AG09319 (cell line): ENCODE data around the gene CTBP2.
A peak's percentile ranks its signal among the peaks of the same experiment; 100 is the strongest.

Experiments
- DNase-seq: peaks from one replicate; pipeline ENCODE4 v3.0.0-alpha.2; 2010; ENCODE audit warnings: low read depth; ENCODE audit errors: extremely low read depth
- TF ChIP-seq, protein P1 (sequence below): IDR thresholded peaks from 2 replicates; pipeline ENCODE4 v1.5.1; 2011; ENCODE audit warnings: low read depth, mild to moderate bottlenecking, inconsistent platforms, low read length, moderate library complexity

Gene CTBP2

DNA sequence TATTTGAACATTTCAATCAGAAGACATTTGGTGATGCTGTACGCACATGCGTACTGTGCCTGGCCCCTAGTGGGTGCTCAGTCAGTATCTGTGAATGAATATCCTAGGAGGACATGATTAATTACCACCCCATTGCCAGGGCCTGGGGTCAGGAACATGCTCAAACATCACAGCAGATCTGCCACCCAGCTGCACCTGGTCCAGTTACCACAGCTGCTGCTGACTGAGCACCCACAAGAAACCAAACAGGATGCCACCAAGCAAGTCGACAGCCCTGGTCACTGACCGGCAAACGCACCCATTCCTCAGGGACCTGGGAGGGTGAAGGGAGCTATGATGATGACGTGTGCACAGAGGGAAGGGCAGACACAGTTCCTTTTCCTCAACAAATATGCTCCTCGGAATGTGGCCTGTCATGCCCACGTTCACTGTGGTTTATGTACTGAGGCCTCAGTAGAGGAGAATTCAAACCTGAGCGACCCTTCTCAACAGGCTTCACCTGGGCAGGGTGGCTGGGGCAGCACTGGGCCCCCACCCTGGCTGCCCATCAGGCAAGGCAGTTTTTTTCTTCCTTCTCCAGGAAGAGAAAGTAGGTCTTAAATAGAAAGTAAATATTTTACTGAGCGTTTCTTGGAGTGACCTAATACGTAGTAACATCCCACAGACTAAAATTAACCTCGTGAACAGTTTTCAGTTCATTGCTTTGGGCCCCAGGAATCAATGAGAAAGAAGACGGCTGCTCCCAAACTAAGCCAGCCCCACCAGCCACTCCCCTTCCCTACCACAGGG lies 13.4 kb downstream of the CTBP2 start:
- TF ChIP-seq, protein P1, sequence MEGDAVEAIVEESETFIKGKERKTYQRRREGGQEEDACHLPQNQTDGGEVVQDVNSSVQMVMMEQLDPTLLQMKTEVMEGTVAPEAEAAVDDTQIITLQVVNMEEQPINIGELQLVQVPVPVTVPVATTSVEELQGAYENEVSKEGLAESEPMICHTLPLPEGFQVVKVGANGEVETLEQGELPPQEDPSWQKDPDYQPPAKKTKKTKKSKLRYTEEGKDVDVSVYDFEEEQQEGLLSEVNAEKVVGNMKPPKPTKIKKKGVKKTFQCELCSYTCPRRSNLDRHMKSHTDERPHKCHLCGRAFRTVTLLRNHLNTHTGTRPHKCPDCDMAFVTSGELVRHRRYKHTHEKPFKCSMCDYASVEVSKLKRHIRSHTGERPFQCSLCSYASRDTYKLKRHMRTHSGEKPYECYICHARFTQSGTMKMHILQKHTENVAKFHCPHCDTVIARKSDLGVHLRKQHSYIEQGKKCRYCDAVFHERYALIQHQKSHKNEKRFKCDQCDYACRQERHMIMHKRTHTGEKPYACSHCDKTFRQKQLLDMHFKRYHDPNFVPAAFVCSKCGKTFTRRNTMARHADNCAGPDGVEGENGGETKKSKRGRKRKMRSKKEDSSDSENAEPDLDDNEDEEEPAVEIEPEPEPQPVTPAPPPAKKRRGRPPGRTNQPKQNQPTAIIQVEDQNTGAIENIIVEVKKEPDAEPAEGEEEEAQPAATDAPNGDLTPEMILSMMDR: no peak
- no peak for DNase-seq

DNA sequence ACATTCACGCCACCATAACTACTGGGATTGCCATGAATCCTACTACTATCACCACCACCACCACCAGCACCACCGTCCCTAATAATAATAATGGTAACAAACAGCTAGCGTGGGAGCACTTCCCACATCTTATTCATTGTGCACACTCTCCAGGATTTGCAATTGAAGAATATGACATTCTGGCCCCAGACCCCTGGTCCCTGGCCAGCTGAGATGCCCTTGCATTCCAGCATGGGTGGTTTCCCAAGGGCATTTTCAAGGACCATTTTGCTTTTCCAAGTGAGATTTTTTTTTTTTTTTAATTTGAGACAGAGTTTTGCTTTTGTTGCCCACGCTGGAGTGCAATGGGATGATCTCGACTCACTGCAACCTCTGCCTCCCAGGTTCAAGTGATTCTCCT lies 14.7 kb downstream of the CTBP2 start:
- no peak for DNase-seq
- TF ChIP-seq, protein P1: no peak

DNA sequence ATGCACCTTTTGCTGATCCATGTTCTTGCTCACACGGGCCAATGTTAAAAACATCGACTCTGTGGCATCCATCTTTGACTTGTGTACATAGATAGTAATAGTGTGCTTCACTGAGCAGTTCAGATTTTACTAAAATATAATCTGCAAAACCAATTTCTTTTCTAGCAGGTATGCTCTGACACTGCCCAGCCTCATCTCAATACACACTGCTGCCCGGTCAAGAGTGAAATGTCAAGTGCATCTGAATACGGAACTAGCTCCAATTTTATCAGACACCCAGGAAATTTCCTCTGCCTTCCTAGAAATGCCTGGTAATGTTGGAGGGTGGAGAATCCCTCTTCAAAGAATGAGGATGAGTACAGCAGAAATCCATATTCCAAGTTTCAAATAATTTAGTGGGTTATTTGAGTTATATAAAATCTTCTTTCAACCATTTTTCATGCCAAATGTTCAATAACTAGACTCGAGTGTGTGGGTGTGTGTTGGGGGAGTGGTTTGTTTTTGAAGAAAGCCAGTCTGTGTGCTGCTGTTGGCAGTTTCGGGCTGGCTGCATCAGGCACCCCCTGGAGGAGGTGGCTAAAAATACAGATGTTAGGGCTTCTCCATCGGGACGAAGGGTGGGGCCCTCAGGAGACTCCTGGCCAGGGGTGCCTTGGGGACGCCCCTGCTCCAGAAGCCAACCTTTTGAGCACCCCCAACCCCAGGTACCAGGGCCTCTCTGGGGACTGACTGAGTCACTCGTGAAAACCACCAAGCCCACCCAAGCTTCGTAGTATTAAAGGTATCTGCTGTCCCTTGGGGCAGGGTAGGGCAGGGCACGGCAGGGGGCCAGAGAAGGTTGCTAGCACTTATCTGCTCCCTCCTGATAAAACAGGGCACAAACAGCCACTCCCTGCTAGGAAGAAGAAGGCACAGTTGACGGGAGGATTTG lies 15.4 kb downstream of the CTBP2 start:
- TF ChIP-seq, protein P1: peak; percentile 44
- no peak for DNase-seq

DNA sequence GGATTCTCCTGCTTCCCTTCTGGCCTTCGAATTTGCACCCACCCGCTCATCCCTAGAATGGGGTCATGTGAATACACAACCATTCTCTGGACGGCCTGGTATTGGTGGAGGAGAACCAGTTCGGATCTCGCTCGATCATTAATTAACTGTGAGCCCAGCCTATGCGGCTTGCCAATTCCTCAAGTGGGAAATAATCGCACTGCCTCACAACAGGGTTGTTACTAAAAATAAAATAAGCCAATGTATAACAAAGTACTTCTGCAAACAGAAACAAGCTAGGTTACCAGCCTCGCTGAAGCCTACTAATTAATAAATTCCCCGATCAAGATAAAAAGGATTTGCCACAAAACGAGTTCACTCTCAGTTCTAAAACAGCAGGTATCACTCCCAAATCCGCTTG lies 16.2 kb downstream of the CTBP2 start:
- no peak for DNase-seq
- TF ChIP-seq, protein P1: no peak

DNA sequence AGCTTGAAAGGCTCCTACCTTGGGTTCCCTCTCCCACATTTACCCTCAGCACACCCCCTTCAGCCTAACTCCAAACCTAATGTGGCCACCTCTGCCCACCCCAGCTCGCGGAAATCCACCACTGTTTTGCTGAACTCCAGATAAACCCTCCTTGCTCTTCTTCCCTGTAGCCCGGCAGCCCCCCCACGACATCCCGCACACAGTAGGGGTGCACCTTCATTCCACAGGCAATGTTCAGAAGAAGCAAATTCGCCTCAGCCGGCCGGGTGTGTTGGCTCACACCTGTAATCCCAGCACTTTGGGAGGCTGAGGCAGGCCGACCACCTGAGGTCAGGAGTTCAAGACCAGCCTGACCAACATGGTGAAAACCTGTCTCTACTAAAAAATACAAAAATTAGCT lies 17.4 kb downstream of the CTBP2 start:
- TF ChIP-seq, protein P1: no peak
- no peak for DNase-seq

DNA sequence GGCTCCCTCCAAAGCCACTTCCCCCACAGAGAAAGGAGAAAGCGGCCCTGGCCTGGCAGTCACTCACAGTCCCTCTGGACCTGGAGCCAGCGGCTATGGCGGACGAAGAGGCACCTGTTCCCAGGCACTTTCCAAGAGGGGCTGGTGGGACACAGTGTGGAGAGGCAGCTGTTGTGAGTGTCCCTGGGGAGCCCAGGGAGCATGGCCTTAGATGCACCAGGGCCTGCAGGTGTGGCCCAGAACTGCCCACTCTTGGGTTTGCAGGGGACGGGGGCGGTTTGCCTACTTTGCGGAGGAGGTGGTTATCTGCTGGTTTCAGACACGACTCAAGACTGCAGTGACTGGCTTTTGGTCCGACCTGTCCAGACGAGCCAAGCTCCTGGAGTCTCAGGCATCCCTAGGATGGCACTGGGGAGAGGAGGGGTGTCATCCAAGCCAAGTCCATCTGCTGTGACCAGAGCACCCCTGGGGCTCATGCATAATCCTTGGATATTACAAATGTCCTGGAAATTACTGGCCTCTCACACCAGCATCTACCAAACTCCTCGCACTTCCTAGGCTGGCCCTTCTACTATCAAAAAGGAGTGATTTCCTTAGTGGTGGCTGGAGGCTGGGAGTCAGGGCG lies 18.4 kb downstream of the CTBP2 start:
- TF ChIP-seq, protein P1: no peak
- DNase-seq: no peak
